ENCODE measurements around the gene SRPK1. TPM values are rescaled to one million over a fixed set of nuclear protein-coding genes. Genes with fewer than 3 reads are reported as not detected.

Gene SRPK1
- total and polyA plus RNA-seq, 2 of the 13 experiments (the other 11 are each of a cell fraction or from before 2014, with no cell fraction given) = 56.4 to 142 TPM

- no peak for TF ChIP-seq DZIP1 (CRISPR knock-in tag; IDR thresholded peaks at IDR 0.05)
- no peak for TF ChIP-seq ZFP1 (CRISPR knock-in tag; IDR thresholded peaks at IDR 0.05)
- TF ChIP-seq WIZ (CRISPR knock-in tag; IDR thresholded peaks at IDR 0.05) = no peak
- no peak for TF ChIP-seq CERS6 (CRISPR knock-in tag; IDR thresholded peaks at IDR 0.05)
- peak; percentile 67 for TF ChIP-seq RBM22 (optimal IDR thresholded peaks at IDR 0.05; ENCODE audit: low read length)
- no peak for TF ChIP-seq MLX (CRISPR knock-in tag; IDR thresholded peaks at IDR 0.05)
- 0 out of 2 replicates have a peak, but pooled peaks have one; percentile 51 for TF ChIP-seq ZC3H13 (CRISPR knock-in tag; IDR thresholded peaks at IDR 0.05)
- TF ChIP-seq ZEB1 (IDR thresholded peaks at IDR 0.05; ENCODE audit: insufficient replicate concordance, low read depth) = no peak
- TF ChIP-seq HMG20B (CRISPR knock-in tag; conservative IDR thresholded peaks at IDR 0.05) = no peak
- TF ChIP-seq ZNF704 (CRISPR knock-in tag; IDR thresholded peaks at IDR 0.05; ENCODE audit: borderline replicate concordance) = no peak
- no peak for TF ChIP-seq SOX13 (IDR thresholded peaks at IDR 0.05)
- TF ChIP-seq SOX13 (CRISPR knock-in tag; conservative IDR thresholded peaks at IDR 0.05 in 1 of 2, IDR thresholded peaks at IDR 0.05 in 1 of 2) = 0 out of 4 replicates have a peak, but pooled peaks of 1 of the 2 experiments have one; percentile 18
- TF ChIP-seq ZNF263 (CRISPR knock-in tag; IDR thresholded peaks at IDR 0.05) = peak; percentile 60; the same call in 1 of the 2 replicates
- peak; percentile 81 for TF ChIP-seq CEBPG (CRISPR knock-in tag; IDR thresholded peaks at IDR 0.05)
- 0 out of 2 replicates have a peak, but pooled peaks have one; percentile 2 for TF ChIP-seq ATF1 (CRISPR knock-in tag; IDR thresholded peaks at IDR 0.05)
- TF ChIP-seq KLF13 (CRISPR knock-in tag; IDR thresholded peaks at IDR 0.05) = no peak
- TF ChIP-seq ZFP36L2 (CRISPR knock-in tag; IDR thresholded peaks at IDR 0.05) = no peak
- no peak for TF ChIP-seq MIER3 (CRISPR knock-in tag; IDR thresholded peaks at IDR 0.05; ENCODE audit: borderline replicate concordance)
- no peak for TF ChIP-seq ZBTB34 (CRISPR knock-in tag; IDR thresholded peaks at IDR 0.05)
- no peak for TF ChIP-seq DNMT1 (CRISPR knock-in tag; IDR thresholded peaks at IDR 0.05)
- 0 out of 2 replicates have a peak, but pooled peaks have one; percentile 17 for TF ChIP-seq ZNF652 (CRISPR knock-in tag; IDR thresholded peaks at IDR 0.05; ENCODE audit: borderline replicate concordance, low read depth)
Measured at GRCh38 chr6:35831257-35832007, 89.5 kb downstream of the SRPK1 start (continued).

Measured in HepG2 (cell line).